Measurements from ENCODE around the gene IFNAR1. TPM values are rescaled to one million over a fixed set of nuclear protein-coding genes. Genes with fewer than 3 reads are reported as not detected.
A peak's percentile ranks its signal among the peaks of the same experiment; 100 is the strongest.

The IFNAR1 gene
- total and polyA plus RNA-seq, 3 donors from 2014 or later: 22.1 to 25.0 (median 22.8) TPM

GRCh38 chr21:33373451-33373850 lies 48.7 kb downstream of the IFNAR1 start:
- Histone ChIP-seq H3K36me3 (ENCODE audit: low read depth, missing control alignments) (no peaks in the 10 kb centered on the region), H3K4me3 (no peak overlapping the region), H3K9me3 (no peaks in the 10 kb centered on the region), H3K27me3 (no peaks in the 10 kb centered on the region), H3K4me1 (no peaks in the 10 kb centered on the region), H3K27ac (no peak overlapping the region)
- DNase-seq: no peak
- WGBS, 2 donors: 47 to 61% methylated on average over 2 of the region's 2 CpGs
- intact Hi-C loops (cut with DNase I; ENCODE audit: low total_unique reads): no loop called here
- TF ChIP-seq CTCF (IDR thresholded peaks at IDR 0.05): no peak
- no peak for TF ChIP-seq POLR2A (IDR thresholded peaks at IDR 0.05)

GRCh38 chr21:33374080-33374449 lies 49.3 kb downstream of the IFNAR1 start:
- no peak for TF ChIP-seq POLR2A (IDR thresholded peaks at IDR 0.05)
- no peak for TF ChIP-seq CTCF (IDR thresholded peaks at IDR 0.05)
- 72 to 80% methylated on average over 2 of the region's 2 CpGs for WGBS, 2 donors
- no peak overlapping the region for H3K27ac ChIP-seq
- H3K36me3 ChIP-seq (ENCODE audit: low read depth, missing control alignments): no peaks in the 10 kb centered on the region
- H3K4me1 ChIP-seq: no peaks in the 10 kb centered on the region
- H3K9me3 ChIP-seq: no peaks in the 10 kb centered on the region
- intact Hi-C loops (cut with DNase I; ENCODE audit: low total_unique reads): no loop called here
- no peak for DNase-seq
- no peaks in the 10 kb centered on the region for H3K27me3 ChIP-seq
- H3K4me3 ChIP-seq: no peak overlapping the region

- H3K27me3 ChIP-seq: no peaks in the 10 kb centered on the region
- no peak overlapping the region for H3K27ac ChIP-seq
- WGBS, 2 donors: 37 to 45% methylated on average over 4 of the region's 4 CpGs
- no peaks in the 10 kb centered on the region for H3K9me3 ChIP-seq
- DNase-seq: peak; percentile 73
- TF ChIP-seq POLR2A (IDR thresholded peaks at IDR 0.05) (no peak), CTCF (IDR thresholded peaks at IDR 0.05) (peak; percentile 38 to 56 (median 48))
- H3K4me1 ChIP-seq: no peaks in the 10 kb centered on the region
- no peaks in the 10 kb centered on the region for H3K36me3 ChIP-seq (ENCODE audit: low read depth, missing control alignments)
- intact Hi-C loops (cut with DNase I; ENCODE audit: low total_unique reads): no loop called here
- no peak overlapping the region for H3K4me3 ChIP-seq
These were observed 49.8 kb downstream of the IFNAR1 start for GRCh38 chr21:33374450-33375096.

- H3K27me3 ChIP-seq: no peaks in the 10 kb centered on the region
- DNase-seq: no peak
- no peaks in the 10 kb centered on the region for H3K36me3 ChIP-seq (ENCODE audit: low read depth, missing control alignments)
- H3K4me1 ChIP-seq: peaks cover 3% of the 10 kb centered on the region
- H3K9me3 ChIP-seq: no peaks in the 10 kb centered on the region
- intact Hi-C loops (cut with DNase I; ENCODE audit: low total_unique reads): no loop called here
- H3K27ac ChIP-seq: no peak overlapping the region
- H3K4me3 ChIP-seq: no peak overlapping the region
- WGBS, 2 donors: 76 to 82% methylated on average over 5 of the region's 5 CpGs
- no peak for TF ChIP-seq POLR2A (IDR thresholded peaks at IDR 0.05)
- no peak for TF ChIP-seq CTCF (IDR thresholded peaks at IDR 0.05)
These were observed 50.4 kb downstream of the IFNAR1 start for GRCh38 chr21:33375101-33375644.

Data from testis (tissue), 3 donors.